D721Med (cell line): ENCODE measurements around the gene FOXF1.

Experiments
- DNase-seq: peaks from one replicate; pipeline ENCODE4 v3.0.0; 2011; ENCODE audit warnings: low spot score; ENCODE audit not compliant: insufficient read length
- FAIRE-seq: peaks from 2 replicates; lab custom pipeline; 2011; peaks lifted over from hg19 to GRCh38; lab: Jason Lieb, UNC
- CTCF ChIP-seq: IDR thresholded peaks from 2 replicates; pipeline ENCODE4 v1.5.1; 2012; ENCODE audit warnings: mild to moderate bottlenecking, control low read depth; ENCODE audit not compliant: insufficient read depth; ENCODE audit errors: missing control alignments

Gene FOXF1

GRCh38 chr16:86492267-86492960 lies 17.9 kb upstream of the FOXF1 start:
- no peak for TF ChIP-seq CTCF
- no peak for FAIRE-seq
- no peak for DNase-seq

- no peak for TF ChIP-seq CTCF
- no peak for FAIRE-seq
- no peak for DNase-seq
Measured at GRCh38 chr16:86492961-86493629, 17.2 kb upstream of the FOXF1 start.

GRCh38 chr16:86494039-86494564 lies 16.2 kb upstream of the FOXF1 start:
- DNase-seq: no peak
- no peak for TF ChIP-seq CTCF
- no peak for FAIRE-seq

- no peak for TF ChIP-seq CTCF
- FAIRE-seq: no peak
Measured at GRCh38 chr16:86494565-86495356, 15.6 kb upstream of the FOXF1 start.

GRCh38 chr16:86495357-86495701 lies 15.0 kb upstream of the FOXF1 start:
- no peak for FAIRE-seq
- no peak for DNase-seq
- TF ChIP-seq CTCF: no peak

More at GRCh38 chr16:86494565-86495356, 15.6 kb upstream of the FOXF1 start:
- no peak for DNase-seq

GRCh38 chr16:86495756-86496261 lies 14.5 kb upstream of the FOXF1 start:
- no peak for FAIRE-seq

More at GRCh38 chr16:86495756-86496261, 14.5 kb upstream of the FOXF1 start:
- no peak for TF ChIP-seq CTCF
- no peak for DNase-seq
